Natural killer cell treated with Interleukin-12 subunit alpha and Interleukin-12 subunit beta and Interleukin-15 and Interleukin-18, amount 100 ng/mL, for 72 hours (primary cell): ENCODE data around the gene TGOLN2. TPM values are rescaled to one million over a fixed set of nuclear protein-coding genes. Genes with fewer than 3 reads are reported as not detected.
"Not testable (repeated sequence)": the region's sequence is repeated elsewhere in the genome, so short reads cannot be mapped to it uniquely, and the experiment has no call there.

Experiments used
- ATAC-seq, 2 donors: fragments of 150-1000 bp; cut with Tn5 transposase in 1 of 2; sonication (Bioruptor Pico), chemical (Tn5 transposase) in 1 of 2; 2 replicates each; pipeline ENCODE4 v1.10.0; 2021
- DNase-seq: peaks from one replicate; pipeline ENCODE4 v3.0.0; 2022; ENCODE audit warnings: low spot score
- H3K27ac Mint-ChIP-seq, 2 donors: 1 replicate in 1 of 2; 2 replicates in 1 of 2; pipeline ENCODE4 v1.8.0; 2022; ENCODE audit warnings: mixed read lengths in 2 of 2, mild to moderate bottlenecking in 1 of 2, moderate library complexity in 1 of 2
- H3K27me3 Mint-ChIP-seq, 2 donors: 1 replicate in 1 of 2; 2 replicates in 1 of 2; pipeline ENCODE4 v1.8.0; 2022; ENCODE audit warnings: mixed read lengths in 2 of 2
- H3K36me3 Mint-ChIP-seq: one replicate; pipeline ENCODE4 v1.8.0; 2022; ENCODE audit warnings: mixed read lengths
- H3K4me1 Mint-ChIP-seq, 2 donors: 1 replicate in 1 of 2; 2 replicates in 1 of 2; pipeline ENCODE4 v1.8.0; 2022; ENCODE audit warnings: low read depth in 2 of 2, mixed read lengths in 2 of 2, mild to moderate bottlenecking in 1 of 2
- H3K4me3 Mint-ChIP-seq: one replicate; pipeline ENCODE4 v1.8.0; 2022; ENCODE audit warnings: mixed read lengths
- H3K9me3 Mint-ChIP-seq: 2 replicates; pipeline ENCODE4 v1.8.0; 2022; ENCODE audit warnings: mixed read lengths
- total RNA-seq, 2 donors: library from RNA; stranded (reverse); gene quantifications; one replicate each; pipeline ENCODE4 v1.2.3, GENCODE V29; 2022

The TGOLN2 gene
- total RNA-seq, 2 donors from 2014 or later = 133 to 174 TPM

GRCh38 chr2:85327160-85327821, 498 bp downstream of the TGOLN2 start:
- no peaks in the 10 kb centered on the region for H3K9me3 Mint-ChIP-seq
- peak; percentile 52 to 66 for ATAC-seq
- no peaks in the 10 kb centered on the region for H3K27me3 Mint-ChIP-seq
- peak overlapping the region; percentile 98 to 99 for H3K27ac Mint-ChIP-seq
- DNase-seq = peak; percentile 71
- peaks cover 35 to 57% of the 10 kb centered on the region in 2 donors for H3K4me1 Mint-ChIP-seq
- H3K36me3 Mint-ChIP-seq = peaks cover 45% of the 10 kb centered on the region
- peak overlapping the region; percentile 98 for H3K4me3 Mint-ChIP-seq

DNA sequence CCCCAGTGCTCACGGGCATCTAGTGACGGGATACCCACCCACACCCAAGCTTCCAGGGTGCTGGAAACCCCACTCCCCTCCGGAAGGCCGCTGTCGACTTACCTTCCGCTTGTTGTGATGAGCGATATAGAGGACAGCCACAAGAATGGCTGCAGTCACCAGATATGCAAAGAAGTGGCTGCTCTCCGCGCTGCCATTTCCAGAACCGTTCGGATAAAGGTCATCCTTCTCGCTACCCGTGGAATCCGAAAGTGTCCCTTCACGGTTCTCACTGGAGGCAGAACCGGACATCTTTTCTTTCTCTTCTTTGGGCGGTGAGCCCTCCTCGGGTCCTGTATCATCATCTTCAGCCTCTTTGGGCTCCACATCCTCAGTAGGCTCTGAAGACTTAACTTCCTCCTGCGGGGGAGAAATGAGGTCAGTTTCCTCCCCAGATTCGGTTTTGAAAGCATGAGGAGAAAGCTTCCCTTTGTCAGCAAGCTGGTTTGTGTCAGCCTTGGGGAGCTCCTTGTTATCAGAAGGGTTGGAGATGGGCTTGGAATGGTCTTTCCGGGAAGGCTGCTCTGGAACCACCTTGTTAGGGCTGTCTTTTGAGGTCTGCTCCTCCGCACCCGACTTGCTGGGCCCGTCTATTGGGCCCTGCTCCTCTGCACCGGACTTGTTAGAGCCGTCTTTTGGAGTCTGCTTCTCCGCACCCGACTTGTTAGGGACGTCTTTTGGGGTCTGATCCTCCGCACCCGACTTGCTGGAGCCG, 1.2 kb downstream of the TGOLN2 start:
- peak; percentile 76 for DNase-seq
- H3K4me3 Mint-ChIP-seq = peak overlapping the region; percentile 98
- ATAC-seq = peak; percentile 9 to 45
- H3K36me3 Mint-ChIP-seq = peaks cover 51% of the 10 kb centered on the region
- peaks cover 37 to 64% of the 10 kb centered on the region in 2 donors for H3K4me1 Mint-ChIP-seq
- H3K9me3 Mint-ChIP-seq = no peaks in the 10 kb centered on the region
- peak overlapping the region; percentile 98 to 99 for H3K27ac Mint-ChIP-seq
- no peaks in the 10 kb centered on the region for H3K27me3 Mint-ChIP-seq

DNA sequence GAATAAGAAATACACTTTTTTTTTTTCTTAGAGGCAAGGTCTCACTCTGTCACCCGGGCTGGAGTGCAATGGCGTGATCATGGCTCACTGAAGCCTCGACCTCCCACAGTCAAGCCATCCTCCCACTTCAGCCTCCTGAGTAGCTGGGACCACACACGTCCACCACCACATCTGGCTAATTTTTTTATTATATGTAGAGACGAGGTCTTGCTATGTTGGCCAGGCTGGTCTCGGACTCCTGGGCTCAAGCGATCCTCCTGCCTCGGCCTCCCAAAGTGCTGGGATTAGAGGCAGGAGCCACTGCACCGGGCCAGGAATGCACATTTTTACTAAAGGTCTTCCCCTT, 2.4 kb downstream of the TGOLN2 start:
- Mint-ChIP-seq H3K4me1 (peaks cover 44 to 66% of the 10 kb centered on the region in 2 donors), H3K4me3 (peak overlapping the region; percentile 98), H3K9me3 (no peaks in the 10 kb centered on the region), H3K36me3 (peaks cover 63% of the 10 kb centered on the region), H3K27ac (peak overlapping the region; percentile 98 to 99), H3K27me3 (no peaks in the 10 kb centered on the region)
- ATAC-seq (no peak), DNase-seq (peak; percentile 18)

- DNase-seq (peak; percentile 28), ATAC-seq (no peak)
- Mint-ChIP-seq H3K4me1 (peaks cover 50 to 71% of the 10 kb centered on the region in 2 donors), H3K27ac (peak overlapping the region; percentile 98 to 99), H3K27me3 (no peaks in the 10 kb centered on the region), H3K36me3 (peaks cover 69% of the 10 kb centered on the region), H3K4me3 (peak overlapping the region; percentile 98), H3K9me3 (no peaks in the 10 kb centered on the region)
These were observed 2.9 kb downstream of the TGOLN2 start for GRCh38 chr2:85324639-85325465.

GRCh38 chr2:85323988-85324367, 3.8 kb downstream of the TGOLN2 start:
- peak overlapping the region; percentile 98 for H3K4me3 Mint-ChIP-seq
- peak overlapping the region; percentile 37 to 99 for H3K27ac Mint-ChIP-seq
- ATAC-seq, H3K27me3 Mint-ChIP-seq, H3K9me3 Mint-ChIP-seq: not testable (repeated sequence)
- peaks cover 74% of the 10 kb centered on the region for H3K36me3 Mint-ChIP-seq
- DNase-seq = peak; percentile 2
- peaks cover 56 to 78% of the 10 kb centered on the region in 2 donors for H3K4me1 Mint-ChIP-seq

DNA sequence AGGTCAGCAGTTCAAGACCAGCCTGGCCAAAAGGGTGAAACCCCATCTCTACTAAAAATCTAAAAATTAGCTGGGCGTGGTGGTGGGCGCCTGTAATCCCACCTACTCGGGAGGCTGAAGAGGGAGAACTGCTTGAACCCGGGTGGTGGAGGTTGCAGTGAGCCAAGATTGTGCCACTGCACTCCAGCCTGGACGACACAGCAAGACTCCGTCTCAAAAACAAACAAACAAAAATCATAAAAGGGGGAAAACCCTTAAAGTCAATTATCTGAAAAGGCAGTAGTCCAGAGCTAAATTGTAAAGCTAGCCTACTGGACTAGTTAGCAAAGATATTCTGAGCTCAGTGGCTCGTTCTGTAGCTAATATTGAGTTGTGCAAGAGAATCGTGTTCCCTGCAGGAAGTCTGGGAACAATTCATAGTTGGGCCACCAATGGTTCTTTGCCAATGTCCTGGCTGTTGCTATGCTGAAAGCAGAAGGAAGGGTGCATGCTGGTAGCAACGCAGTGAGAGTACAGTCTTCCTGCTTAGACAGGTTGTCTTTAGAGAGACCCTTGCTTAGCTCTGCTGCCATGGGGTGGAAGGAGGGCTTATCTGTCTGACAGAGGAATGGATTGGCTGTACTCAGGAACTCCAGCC, 4.3 kb downstream of the TGOLN2 start:
- Mint-ChIP-seq H3K36me3 (peaks cover 74% of the 10 kb centered on the region), H3K4me3 (peak overlapping the region; percentile 98), H3K27ac (peak overlapping the region; percentile 37 to 99), H3K4me1 (peaks cover 58 to 77% of the 10 kb centered on the region in 2 donors), H3K27me3 (no peaks in the 10 kb centered on the region), H3K9me3 (no peaks in the 10 kb centered on the region)
- DNase-seq = no peak
- ATAC-seq = no peak

DNA sequence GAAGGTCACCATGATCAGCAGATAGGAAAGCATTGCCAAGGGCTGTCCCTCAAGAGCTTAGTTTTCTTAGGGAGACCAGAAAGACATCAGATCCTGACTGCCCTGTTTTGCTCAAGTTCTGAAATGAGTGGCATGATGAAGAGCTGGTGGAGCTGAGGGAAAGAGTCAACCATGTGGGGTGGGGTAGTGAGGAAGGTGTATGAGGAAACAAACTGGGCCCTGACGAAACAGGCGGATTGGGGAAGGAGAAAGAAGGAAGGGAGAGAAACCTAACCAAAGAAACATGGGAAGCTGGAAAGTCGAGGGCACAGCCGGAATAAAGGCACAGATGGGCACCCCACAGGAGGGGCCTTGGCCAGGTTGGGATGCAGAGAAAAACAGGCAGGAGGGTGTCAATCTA, 8.0 kb downstream of the TGOLN2 start:
- H3K4me1 Mint-ChIP-seq = peaks cover 54 to 68% of the 10 kb centered on the region in 2 donors
- no peaks in the 10 kb centered on the region for H3K9me3 Mint-ChIP-seq
- H3K27ac Mint-ChIP-seq = peak overlapping the region; percentile 20 to 66
- no peak for DNase-seq
- no peaks in the 10 kb centered on the region for H3K27me3 Mint-ChIP-seq
- peaks cover 56% of the 10 kb centered on the region for H3K36me3 Mint-ChIP-seq
- no peak for ATAC-seq
- H3K4me3 Mint-ChIP-seq = peak overlapping the region; percentile 71

DNA sequence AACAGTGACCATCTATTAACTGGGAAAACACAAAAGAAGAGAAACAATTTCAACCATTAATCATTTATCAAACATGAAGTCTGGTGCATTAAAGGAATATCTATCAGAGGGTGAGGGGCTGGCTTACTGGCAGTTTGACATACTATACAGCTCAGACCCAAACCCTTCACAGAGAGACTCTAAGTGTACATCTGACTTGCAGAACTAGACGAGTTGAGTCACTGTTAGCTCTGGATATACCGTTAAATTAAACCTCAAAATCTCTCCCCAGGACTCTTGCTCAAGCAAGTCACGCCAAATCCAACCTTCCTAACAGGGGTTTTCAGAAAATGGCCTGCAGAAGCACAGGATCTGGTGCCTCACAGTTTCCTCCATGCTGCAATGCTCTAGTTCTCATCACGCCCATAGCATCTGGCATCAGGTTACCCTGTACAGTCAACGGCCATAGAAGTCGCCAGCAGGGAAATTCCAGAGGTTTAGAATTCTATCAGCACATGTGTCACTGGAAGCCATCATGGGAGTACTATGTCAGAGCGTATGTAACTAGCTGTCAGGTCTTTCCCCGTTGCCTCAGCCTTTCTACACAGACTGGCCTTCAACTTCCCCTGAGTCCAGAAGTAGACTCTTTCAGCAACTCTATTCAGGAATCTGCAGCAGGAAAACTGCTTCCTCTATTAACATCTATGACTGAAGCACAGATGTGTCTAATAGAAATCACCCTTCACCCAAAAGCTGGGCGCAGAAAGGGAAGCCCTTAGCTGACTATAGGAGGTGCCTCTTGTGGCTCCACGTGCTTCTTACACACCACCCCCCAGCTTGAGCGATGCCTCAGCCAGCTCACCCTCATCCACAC, 9.3 kb downstream of the TGOLN2 start:
- ATAC-seq (peak; percentile 72 to 77), DNase-seq (no peak)
- H3K27ac Mint-ChIP-seq = peak overlapping the region; percentile 39 to 48
- peaks cover 47% of the 10 kb centered on the region for H3K36me3 Mint-ChIP-seq
- H3K27me3 Mint-ChIP-seq = no peaks in the 10 kb centered on the region
- no peaks in the 10 kb centered on the region for H3K9me3 Mint-ChIP-seq
- H3K4me3 Mint-ChIP-seq = no peak overlapping the region
- peaks cover 54 to 59% of the 10 kb centered on the region in 2 donors for H3K4me1 Mint-ChIP-seq

DNA sequence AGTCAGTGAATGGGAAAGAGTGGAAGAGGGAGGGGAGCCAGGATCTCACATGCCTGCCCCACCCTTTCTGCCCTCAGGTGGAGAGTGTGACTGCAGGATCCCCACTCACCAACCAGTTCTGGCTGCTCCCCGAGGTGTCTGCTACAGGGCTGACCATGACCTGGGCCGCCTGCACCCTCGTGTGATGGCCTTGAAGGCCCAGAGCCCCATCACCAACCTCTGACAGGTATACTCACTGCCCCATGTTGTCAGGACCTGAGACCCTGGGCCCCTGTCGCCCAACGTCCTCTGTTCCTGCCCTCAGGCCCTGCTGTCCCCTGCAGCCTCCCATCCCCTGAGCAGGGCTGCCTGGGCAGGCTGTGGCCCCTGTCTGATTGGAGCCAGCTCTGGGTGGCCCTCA, 11.9 kb downstream of the TGOLN2 start:
- not testable (repeated sequence) for ATAC-seq, H3K4me3 Mint-ChIP-seq, H3K27me3 Mint-ChIP-seq, H3K27ac Mint-ChIP-seq, H3K9me3 Mint-ChIP-seq, DNase-seq
- Mint-ChIP-seq H3K4me1 (peaks cover 34 to 40% of the 10 kb centered on the region in 2 donors), H3K36me3 (peaks cover 25% of the 10 kb centered on the region)

DNA sequence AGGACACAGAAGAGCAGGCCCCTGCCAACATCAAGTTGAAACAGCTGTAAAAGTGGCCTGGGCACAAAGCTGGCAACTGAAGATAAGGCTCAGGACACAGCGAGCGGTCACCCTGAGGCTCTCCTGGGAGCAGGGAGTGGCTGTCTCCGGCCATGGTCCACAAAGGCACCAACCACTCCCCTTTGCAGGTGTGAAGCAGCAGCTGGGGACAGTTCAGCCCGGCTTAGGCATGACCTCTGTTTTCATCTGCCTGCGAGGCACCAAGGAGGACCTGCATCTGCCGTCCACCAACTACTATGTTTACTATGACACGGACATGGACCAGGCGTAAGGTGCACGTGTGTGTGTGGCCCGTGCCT, 12.9 kb downstream of the TGOLN2 start:
- no peak overlapping the region for H3K4me3 Mint-ChIP-seq
- H3K36me3 Mint-ChIP-seq = peaks cover 14% of the 10 kb centered on the region
- no peak for DNase-seq
- ATAC-seq = no peak
- H3K4me1 Mint-ChIP-seq = peaks cover 31 to 34% of the 10 kb centered on the region in 2 donors
- H3K9me3 Mint-ChIP-seq = no peaks in the 10 kb centered on the region
- no peaks in the 10 kb centered on the region for H3K27me3 Mint-ChIP-seq
- no peak overlapping the region for H3K27ac Mint-ChIP-seq

GRCh38 chr2:85312404-85312803, 15.4 kb downstream of the TGOLN2 start:
- no peak overlapping the region for H3K27ac Mint-ChIP-seq
- no peak for DNase-seq
- H3K9me3 Mint-ChIP-seq = no peaks in the 10 kb centered on the region
- H3K27me3 Mint-ChIP-seq = no peaks in the 10 kb centered on the region
- H3K4me1 Mint-ChIP-seq = peaks cover 32 to 35% of the 10 kb centered on the region in 2 donors
- peaks cover 8% of the 10 kb centered on the region for H3K36me3 Mint-ChIP-seq
- ATAC-seq = no peak
- H3K4me3 Mint-ChIP-seq = no peak overlapping the region

DNA sequence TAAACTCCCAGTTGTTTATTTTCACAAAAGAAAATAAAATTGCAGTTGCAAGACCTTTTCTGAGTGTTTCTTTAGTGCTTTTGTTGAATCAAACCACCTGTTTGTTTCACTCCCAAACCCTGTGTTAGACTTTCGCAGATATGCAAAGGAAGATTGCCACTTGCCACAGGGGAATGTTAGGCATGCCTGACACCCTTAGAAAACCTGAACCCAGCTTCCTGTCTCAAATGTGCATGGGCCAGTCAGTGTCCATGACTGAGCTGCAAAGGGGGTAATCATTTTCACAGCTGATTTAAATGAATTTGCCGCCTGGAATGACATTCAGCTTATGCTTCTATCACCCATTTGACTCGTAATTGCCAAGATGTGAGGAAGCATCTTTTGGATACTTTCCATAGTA, 17.5 kb downstream of the TGOLN2 start:
- Mint-ChIP-seq H3K4me1 (peaks cover 30 to 32% of the 10 kb centered on the region in 2 donors), H3K27me3 (no peaks in the 10 kb centered on the region), H3K36me3 (no peaks in the 10 kb centered on the region), H3K27ac (peak overlapping the region; percentile 79 to 82), H3K4me3 (peak overlapping the region; percentile 92), H3K9me3 (no peaks in the 10 kb centered on the region)
- ATAC-seq (no peak), DNase-seq (no peak)
